ENCODE results near the gene ACTL10. TPM values are rescaled to one million over a fixed set of nuclear protein-coding genes. Genes with fewer than 3 reads are reported as not detected.

The ACTL10 gene
- 2.3 and 3.2 TPM in 2 replicates for total RNA-seq

GRCh38 chr20:33666293-33667244 lies at the start of gene ACTL10:
Gene ACTL10, plus strand, starts transcription at chr20:33666943. Its CDS starts 555 bp downstream, at chr20:33667498.

GRCh38 chr20:33662172-33662571 lies 4.6 kb upstream of the ACTL10 start, which contains the start of gene C20orf144:
Gene C20orf144, plus strand, starts transcription at chr20:33662327. Its CDS starts 19 bp downstream, at chr20:33662346.

GRCh38 chr20:33674294-33675135 lies 7.8 kb downstream of the ACTL10 start, which contains the start of gene NECAB3:
Gene NECAB3, minus strand, starts transcription at chr20:33674428. Its CDS starts 76 bp downstream, at chr20:33674352.

GRCh38 chr20:33686100-33686983 lies 19.6 kb downstream of the ACTL10 start, which contains the start of gene E2F1:
Gene E2F1, minus strand, starts transcription at chr20:33686385. Its CDS starts 121 bp downstream, at chr20:33686264.

Other genes starting within 250 kb of the ACTL10 start
- gene SNTA1, start 223.2 kb upstream of the ACTL10 start, total RNA-seq, result 8.9 and 9.7 TPM in 2 replicates
- 2.6 and 3.5 TPM in 2 replicates for gene CBFA2T2, start 176.8 kb upstream of the ACTL10 start, total RNA-seq
- 0.18 TPM in 1 of 2 replicates, not detected in the other for gene C20orf144, start 4.6 kb upstream of the ACTL10 start, total RNA-seq
- gene NECAB3, start 7.5 kb downstream of the ACTL10 start, total RNA-seq, result 22.9 and 77.3 TPM in 2 replicates
- 7.4 and 7.5 TPM in 2 replicates for gene E2F1, start 19.4 kb downstream of the ACTL10 start, total RNA-seq
- gene PXMP4, start 53.4 kb downstream of the ACTL10 start, total RNA-seq, result 6.3 and 9.4 TPM in 2 replicates
- gene ZNF341, start 65.1 kb downstream of the ACTL10 start, total RNA-seq, result 1.1 and 2.9 TPM in 2 replicates
- gene CHMP4B, start 144.4 kb downstream of the ACTL10 start, total RNA-seq, result 41.8 and 43.2 TPM in 2 replicates

Measured in myometrial cell (primary cell).